Stimulated activated CD4-positive, alpha-beta T cell treated with anti-CD3 and anti-CD28 coated beads, Interleukin-1b, Interleukin-23, amount 100 ng/mL, for 1 hour (primary cell): Measurements from ENCODE around the gene AIRE.
"Not testable (repeated sequence)": the region's sequence is repeated elsewhere in the genome, so short reads cannot be mapped to it uniquely, and the experiment has no call there.

ENCODE experiments used
- DNase-seq, 2 donors: peaks; one replicate each; pipeline ENCODE4 v3.0.0-alpha.2; 2020; ENCODE audit warnings: low read depth in 2 of 2

The AIRE gene

DNA sequence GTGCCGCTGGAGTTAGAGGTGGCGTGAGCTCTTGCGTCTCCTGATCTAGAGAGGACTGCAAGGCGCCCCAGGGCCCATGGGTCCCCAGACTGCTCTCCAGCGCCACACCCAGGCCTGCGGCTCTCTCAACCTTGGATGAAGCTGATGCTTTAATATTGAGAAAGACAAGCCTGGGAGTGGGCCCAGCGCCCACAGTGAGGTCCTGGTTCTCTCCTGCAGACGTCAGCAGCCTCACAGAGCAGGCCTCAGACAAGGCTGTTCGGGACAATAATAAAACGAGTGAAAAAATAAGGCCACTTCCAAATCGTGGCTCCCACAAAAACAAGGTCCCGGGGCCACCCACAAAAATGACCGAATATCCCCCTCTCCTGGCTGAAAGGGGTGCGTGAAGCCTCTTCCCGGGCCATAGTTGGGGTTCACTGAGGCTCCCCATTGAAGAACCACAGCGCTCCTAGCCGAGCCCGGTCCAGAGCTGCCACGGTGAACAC, 18.0 kb upstream of the AIRE start:
- DNase-seq = no peak

DNA sequence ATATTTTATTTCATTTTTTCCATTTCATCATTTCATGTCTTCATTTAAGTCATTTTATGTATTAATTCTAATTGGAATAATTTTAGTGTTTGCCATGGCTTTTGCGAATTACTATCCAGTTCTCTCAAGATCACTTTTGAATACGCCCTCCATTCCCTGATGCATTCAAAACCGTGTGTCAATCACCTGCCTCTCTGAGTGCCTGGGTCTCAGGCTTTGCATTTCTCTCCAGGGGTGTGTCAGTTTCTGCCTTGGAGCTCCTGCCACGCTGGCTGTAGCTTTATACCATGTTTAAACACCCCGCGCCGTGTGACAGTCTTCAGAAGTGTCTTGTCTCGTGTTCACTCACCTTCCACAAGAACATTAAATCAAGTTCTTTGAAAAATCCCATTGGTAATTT, 16.6 kb upstream of the AIRE start:
- DNase-seq = no peak

DNA sequence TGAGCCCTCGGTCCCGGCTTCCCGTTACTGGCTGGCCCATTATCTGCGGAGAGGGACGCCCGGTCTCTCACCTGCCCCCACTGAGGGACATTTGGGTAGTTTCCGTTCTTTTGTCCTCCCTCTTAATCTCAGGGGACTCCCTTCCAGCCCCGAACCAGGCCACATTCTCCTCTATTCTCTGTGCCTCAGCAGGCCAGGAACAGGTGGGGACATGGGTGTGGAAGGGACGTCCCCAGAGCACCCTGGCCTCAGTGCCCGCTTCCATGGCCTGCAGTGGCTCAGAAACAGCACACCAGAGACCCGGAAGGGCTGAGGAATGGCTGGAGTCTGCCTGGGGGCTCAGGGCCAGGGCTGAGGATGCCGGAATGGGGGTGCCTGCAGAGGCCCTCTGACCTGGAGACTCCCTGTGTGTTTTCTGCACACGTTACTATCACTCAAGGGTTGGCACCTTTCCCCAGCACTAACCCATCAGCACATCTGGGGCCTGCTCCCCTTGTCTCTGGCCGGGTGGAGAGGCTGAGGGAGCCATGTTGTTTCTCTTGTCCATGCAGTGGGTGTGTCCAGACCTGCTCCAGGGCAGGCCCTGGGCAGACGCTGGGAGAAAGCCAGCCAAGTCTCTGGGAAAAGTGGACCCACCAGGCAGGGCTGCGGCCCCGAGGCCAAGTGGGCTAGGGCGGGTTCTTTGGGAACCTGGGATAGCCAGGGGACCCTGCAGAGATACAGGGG, 14.0 kb upstream of the AIRE start:
- no peak for DNase-seq

DNA sequence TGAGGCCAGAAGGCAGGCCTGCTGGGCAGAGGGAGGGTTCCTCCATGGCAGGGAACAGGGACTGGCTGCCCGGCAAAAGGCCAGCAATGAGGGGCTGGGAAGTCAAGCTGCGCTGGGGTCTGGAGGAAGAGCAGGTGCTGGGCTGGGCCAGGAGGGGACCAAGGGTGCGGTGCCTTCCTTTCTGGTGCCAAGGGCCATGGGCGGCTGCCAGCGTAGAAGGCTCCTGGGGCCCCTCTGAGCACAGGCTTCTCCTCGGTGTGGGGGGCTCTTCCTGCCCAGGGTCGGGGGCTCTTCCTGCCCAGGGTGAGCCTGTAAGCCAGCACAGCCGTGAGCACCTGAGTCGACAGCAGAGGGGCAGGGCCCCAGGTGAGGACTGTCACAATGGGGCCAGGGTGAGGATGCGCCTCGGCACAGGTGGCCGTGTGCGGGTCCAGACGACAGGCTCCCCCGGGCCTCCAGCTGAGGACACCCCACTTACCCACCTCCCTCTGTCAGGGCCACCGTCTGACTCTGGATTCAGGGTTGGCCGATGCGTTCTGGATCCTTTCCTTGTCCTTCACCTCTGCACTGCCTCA, 13.3 kb upstream of the AIRE start:
- DNase-seq = no peak

DNA sequence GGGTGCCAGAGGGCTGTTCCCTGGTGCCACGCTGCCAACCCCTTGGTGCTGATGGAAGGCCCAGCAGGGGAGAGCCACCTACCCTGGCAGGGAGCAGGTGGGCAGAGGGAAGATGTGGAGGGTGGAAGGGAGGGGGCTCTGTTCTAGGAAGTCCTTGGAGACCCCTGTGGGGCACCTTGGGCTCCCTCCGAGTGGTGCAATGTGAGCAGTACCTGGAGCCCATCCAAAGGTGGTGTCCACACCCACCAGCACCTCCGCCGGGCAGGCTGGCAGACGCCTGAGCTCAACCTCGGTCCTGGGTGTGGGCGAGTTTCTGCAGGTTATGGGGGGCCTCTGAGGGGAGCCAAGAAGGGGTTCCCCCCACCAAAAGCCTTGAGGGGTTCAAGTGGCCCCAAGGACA, 12.6 kb upstream of the AIRE start:
- no peak for DNase-seq

DNA sequence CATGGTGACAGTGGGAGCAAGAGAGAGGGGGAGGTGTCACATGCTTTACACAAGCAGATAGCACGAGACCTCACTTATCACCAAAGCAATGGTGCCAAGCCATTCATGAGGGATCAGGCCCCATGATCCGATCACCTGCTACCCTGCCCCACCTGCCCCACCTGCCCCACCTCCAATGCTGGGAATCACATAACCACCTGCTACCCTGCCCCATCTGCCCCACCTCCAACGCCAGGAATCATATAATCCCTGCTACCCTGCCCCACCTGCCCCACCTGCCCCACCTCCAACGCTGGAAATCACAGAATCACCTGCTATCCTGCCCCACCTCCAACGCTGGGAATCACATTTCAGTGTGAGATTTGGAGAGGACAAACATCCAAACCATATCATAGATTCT, 10.6 kb upstream of the AIRE start:
- no peak for DNase-seq

DNA sequence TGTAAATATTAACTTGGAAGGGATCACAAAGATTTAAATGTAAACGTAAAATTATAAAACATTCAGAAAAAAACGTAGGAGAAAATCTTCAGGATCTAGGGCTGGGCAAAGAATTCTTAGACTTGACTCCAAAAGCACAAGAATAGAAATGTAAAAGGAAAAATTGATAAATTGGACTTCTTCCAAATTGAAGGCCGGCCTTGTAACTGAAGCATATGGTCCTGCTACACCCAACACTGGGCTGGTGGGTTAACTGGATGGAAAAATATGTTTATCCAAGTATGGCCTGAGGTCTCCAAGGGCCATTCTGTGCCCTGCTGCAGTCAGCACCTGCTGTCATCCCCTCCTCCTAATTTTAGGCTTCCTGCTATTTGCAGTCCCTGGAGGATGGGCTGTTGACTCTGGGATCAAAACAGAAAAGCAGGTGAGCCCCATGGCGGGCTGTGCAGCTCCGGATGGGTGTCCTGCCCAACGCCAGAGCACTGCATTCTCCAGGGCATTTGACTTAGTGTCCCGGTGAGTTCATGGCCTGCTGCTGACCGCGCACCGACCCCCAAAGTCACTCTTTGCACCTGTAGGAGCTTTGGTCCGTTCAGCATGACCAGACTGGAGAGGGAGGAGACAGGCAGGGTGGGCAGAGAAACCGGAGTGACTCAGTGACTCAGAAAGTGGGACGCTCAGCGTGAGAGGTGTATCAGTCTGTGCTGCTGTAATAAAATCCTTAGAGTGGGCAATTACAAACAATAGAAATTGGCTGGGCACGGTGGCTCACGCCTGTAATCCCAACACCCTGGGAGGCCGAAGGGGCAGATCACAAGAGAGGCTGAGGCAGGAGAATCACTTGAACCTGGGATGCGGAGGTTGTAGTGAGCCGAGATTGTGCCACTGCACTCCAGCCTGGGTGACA, 6.1 kb upstream of the AIRE start:
- DNase-seq = no peak

DNA sequence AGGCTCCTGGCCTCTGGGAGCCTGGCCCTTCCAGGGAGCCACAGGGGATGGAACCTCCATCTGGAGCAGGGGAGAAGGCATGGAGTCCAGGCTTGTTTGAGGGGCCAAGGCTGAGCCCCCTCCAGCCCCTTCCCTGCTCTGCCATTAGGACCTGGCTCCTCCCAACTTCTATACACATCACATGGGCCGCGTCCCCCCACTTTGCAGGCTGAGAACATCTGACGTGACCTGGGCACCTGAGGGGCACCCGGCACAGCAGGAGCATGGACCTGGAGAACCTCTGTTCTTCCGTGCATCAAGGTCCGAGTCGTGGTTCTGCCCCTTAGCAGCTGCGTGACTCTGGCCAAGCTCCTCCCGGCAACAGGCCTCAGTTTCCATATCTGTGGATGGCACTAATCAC, 3.9 kb upstream of the AIRE start:
- DNase-seq = no peak

DNA sequence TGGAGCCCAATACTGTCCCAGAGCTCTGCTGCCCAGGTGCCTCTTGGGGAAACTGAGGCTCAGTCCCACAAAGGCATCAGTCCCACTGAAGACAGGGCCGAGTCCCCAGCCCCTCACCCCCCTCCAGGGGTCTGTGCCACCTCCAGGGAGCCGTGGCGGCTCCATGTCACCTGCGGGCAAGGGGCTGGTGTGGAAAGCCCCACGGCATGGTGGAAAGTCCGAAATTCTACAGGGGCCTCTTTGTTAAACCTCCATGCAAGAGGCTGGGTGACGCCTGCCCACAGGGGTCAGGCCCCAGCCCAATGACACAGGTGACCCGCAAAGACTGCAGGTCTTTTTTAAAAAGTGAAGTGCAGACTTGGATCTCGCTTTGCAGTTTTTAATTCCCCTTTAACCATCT, 3.3 kb upstream of the AIRE start:
- DNase-seq = no peak

DNA sequence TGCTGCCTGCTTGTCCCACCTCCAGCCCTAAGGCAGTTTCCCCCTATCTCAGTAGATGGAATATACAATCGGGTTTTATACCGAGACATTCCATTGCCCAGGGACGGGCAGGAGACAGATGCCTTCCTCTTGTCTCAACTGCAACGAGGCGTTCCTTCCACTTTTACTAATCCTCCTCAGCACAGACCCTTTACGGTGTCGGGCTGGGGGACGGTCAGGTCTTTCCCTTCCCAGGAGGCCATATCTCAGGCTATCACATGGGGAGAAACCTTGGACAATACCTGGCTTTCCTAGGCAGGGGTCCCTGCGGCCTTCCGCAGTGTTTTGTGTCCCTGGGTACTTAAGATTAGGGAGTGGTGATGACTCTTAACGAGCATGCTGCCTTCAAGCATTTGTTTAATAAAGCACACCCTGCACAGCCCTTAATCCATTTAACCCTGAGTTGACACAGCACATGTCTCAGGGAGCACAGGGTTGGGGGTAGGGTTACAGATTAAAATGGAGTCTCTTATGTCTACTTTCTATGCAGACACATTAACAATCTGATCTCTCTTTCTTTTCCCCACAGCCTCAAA, 2.4 kb upstream of the AIRE start:
- DNase-seq = not testable (repeated sequence)

DNA sequence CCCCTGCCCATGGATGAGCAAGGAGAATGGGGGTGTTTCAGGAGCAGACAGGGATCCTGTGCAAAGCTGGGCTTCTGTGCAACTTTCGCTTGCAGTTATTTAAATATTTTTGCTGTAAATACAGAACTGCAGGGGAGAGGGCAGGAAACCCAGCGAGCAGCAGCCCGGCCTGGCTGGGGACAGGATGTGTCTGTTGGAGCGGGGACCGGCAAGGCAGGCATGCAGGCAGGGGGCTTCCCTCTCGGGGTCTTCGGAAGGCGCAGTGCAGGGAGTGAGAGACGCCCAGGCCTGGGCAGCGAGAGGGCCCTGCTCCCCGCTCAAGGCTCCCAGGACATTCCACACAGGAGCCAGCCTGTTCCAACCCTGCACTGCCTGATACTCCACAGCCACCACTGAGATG, 1.7 kb upstream of the AIRE start:
- no peak for DNase-seq

DNA sequence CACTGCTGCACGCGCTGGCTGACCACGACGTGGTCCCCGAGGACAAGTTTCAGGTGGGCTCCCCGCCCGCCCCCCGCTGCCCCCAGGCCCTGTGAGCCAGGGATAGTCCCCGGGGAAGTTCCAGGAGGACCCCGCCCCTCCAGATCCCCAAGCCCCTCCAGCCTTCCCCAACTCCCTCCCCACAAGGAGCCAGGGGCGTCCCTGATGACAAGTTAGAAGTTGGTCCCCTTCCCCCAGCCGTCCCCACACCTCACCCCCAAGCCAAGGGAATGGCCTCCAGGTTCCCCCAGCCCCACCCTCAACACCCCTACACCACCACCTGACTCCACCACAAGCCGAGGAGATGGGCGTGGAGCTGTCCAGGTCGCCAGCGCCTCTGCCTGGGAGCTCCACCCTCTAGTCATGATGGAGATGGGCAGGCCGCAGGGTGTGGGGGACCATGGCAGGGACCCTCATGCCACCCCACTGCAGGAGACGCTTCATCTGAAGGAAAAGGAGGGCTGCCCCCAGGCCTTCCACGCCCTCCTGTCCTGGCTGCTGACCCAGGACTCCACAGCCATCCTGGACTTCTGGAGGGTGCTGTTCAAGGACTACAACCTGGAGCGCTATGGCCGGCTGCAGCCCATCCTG, 525 bp downstream of the AIRE start:
- DNase-seq = no peak

DNA sequence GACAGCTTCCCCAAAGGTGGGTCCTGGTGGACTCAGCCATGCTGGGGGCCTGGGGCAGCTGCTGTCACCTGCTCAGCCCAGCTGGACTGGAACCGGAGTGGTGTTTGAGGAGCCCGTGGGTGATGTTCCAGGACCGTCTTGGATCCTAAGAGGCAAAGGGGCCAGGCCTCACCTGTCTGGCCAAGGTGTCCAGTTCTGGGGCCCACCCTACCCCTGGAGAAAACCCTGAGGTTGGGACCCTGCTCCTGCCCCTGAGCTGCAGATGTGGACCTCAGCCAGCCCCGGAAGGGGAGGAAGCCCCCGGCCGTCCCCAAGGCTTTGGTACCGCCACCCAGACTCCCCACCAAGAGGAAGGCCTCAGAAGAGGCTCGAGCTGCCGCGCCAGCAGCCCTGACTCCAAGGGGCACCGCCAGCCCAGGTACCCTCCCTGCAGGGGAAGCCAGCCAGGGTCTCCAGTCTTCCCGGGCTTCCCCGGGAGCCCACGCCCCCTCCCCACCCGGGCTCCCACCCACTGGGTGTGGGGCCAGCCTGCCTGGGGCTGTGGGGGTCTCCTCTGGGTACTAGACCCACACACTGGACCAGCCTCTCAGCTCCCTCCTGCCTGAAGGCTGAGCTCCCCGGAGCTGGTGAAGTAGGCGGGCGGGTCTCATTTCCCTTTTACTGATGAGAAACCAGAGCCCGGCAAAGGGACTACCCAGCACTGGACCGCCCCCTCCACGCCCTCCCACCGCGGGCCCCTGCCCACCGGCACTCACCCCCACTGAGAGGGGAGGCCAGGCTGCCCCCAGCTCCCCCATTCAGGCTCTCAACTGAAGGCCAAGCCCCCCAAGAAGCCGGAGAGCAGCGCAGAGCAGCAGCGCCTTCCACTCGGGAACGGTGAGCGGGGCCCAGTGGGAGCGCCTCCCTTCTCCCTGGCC, 1.3 kb downstream of the AIRE start:
- DNase-seq = no peak

DNA sequence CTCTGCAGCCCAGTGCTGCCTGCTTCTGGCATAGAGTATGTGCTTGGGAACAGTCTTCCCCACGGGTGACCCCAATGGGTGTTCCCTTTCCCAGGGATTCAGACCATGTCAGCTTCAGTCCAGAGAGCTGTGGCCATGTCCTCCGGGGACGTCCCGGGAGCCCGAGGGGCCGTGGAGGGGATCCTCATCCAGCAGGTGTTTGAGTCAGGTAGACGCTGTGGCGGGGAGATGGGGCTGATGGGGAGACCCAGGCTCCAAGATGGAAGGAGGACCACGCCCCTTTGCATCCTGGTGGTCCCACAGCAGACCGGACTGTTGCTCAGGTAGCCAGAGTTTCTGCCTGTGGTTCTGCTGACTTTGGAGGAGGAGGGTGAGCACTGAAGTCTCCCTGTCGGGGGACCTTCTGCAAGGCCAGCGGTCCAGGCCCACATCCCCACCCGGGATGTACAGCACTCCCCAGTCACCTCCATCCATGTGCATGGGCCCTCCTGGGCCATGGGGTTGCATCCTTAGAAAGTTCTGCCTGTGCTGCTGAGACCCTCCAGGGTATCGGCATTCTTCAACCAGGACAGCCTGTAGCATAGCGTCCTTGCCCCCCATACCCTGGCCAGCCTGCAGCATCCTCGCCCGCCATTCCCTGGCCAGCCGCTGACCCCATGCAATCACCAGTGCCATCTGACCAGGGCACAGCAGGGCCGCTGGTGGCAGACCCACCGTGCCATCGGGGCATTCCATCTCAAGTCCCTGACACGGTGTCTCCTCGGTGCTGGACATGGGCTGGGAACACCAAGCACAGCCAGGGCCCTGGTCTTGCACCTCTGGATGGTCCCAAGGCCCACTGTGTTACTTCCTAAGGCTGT, 2.8 kb downstream of the AIRE start:
- no peak for DNase-seq

DNA sequence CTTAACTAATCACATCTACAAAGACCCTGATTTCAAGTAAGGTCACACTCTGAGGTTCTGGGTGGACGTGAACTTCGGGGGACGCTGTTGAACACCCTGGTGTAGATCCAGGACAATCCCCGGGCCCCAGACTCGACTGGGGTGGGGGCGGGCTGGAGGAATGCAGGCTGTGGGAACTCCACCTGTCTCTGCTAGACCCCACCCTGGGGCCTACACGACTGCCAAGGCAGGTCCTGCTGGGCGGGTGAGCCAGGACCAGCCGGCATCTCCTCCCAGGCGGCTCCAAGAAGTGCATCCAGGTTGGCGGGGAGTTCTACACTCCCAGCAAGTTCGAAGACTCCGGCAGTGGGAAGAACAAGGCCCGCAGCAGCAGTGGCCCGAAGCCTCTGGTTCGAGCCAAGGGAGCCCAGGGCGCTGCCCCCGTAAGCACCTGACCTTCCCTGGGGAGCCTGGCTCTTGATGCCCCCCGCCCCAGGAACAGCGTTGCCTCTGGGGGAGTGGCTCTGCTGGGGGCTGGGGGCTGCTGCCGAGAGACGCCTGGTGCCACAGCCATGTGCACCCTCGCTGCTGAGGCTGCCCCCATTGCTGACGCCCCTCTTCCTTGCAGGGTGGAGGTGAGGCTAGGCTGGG, 3.8 kb downstream of the AIRE start:
- DNase-seq = no peak

DNA sequence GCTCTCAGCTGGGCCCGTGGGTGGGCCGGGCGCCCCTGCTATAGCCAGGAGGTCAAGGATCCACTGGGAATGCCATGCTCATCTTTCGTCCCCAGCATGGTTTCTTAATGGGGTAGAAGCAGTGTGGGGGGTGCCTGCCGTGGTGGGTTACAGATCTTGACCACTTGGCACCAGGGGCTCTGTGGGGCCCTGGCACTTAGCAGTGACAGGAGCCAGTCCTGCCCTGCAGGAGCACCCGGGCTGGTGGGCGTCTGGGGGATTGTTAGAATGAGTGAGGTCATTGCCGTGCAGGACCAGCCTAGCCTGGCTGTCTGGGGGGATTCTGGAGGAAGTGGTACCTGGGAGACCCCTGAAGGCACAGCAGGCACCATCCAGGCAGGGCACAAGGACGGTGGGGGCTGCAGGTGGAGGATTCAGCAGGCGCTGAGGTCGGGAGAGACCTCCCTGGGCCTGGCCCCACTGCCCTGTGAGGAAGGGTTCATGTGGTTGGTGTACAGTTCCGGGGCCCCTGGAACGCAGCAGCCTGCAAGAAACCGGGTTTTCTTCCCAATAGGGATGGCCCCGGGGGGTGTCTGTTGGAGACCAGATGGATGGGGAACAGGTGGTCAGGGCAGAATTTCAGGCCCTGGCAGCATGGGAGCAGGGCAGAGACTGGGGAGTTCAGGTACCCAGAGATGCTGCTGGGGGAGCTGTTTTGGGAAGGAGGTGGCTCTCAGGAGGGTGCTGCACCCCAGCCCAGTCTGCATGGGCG, 4.8 kb downstream of the AIRE start:
- no peak for DNase-seq

DNA sequence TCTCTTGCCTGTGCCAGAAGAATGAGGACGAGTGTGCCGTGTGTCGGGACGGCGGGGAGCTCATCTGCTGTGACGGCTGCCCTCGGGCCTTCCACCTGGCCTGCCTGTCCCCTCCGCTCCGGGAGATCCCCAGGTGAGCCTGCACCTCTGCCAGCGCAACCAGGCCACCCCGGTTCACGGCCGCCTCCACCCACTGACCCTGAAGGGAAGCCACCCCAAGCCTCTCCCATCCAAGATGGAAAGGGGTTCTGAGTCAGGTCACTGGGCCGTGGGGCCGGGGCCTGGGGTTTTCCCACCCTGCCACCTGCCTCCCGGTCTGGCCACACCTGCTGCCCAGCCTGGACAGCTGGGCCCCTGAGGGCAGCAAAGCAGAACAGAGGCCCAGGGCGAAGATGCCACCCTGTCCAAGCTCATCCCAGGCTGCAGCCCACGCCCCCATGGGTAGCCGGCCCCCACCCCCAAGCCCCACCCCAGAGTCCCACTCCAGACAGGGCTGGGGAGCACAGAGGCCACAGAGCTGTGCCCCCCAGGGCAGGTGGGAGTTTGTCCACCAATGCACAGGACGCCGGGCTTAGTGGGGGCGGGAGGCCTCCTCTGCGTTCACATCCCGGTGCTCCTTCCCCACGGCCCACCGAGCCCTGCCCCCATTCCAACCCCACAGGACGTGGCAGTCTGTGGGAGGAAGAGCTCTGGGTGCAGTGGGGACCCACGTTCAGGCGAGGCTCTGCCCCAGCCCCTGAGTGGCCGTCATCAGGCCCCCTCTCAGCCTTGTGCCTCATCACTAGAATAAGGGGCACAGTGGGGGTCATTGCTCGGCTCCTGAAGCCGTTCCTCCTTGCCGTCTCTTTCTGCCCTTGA, 5.6 kb downstream of the AIRE start:
- DNase-seq = no peak
